ENCODE data around the gene FADS1.

The FADS1 gene

GRCh38 chr11:61775106-61775505 is 41.7 kb downstream of the FADS1 start:
- Histone ChIP-seq H3K27ac (ENCODE audit: low read length) (no peak overlapping the region), H3K9me3 (ENCODE audit: control insufficient read depth, insufficient read depth, low read length) (no peaks in the 10 kb centered on the region), H3K36me3 (ENCODE audit: control insufficient read depth, insufficient read depth, low read length) (no peaks in the 10 kb centered on the region), H3K4me1 (ENCODE audit: control insufficient read depth, insufficient read depth, low read length) (peaks cover 11% of the 10 kb centered on the region), H3K4me3 (ENCODE audit: low read length) (no peak overlapping the region), H3K27me3 (ENCODE audit: control insufficient read depth, insufficient read depth, low read length) (no peaks in the 10 kb centered on the region)
- WGBS (ENCODE audit: insufficient coverage, insufficient read length): no CpG with 5 or more reads among the region's 6 CpGs
- DNase-seq (ENCODE audit: low read depth, low spot score): no peak

- H3K27me3 ChIP-seq (ENCODE audit: control insufficient read depth, insufficient read depth, low read length): no peaks in the 10 kb centered on the region
- H3K27ac ChIP-seq (ENCODE audit: low read length): no peak overlapping the region
- H3K4me3 ChIP-seq (ENCODE audit: low read length): no peak overlapping the region
- H3K9me3 ChIP-seq (ENCODE audit: control insufficient read depth, insufficient read depth, low read length): no peaks in the 10 kb centered on the region
- no peaks in the 10 kb centered on the region for H3K36me3 ChIP-seq (ENCODE audit: control insufficient read depth, insufficient read depth, low read length)
- WGBS (ENCODE audit: insufficient coverage, insufficient read length): no CpG with 5 or more reads among the region's 12 CpGs
- peaks cover 15% of the 10 kb centered on the region for H3K4me1 ChIP-seq (ENCODE audit: control insufficient read depth, insufficient read depth, low read length)
- no peak for DNase-seq (ENCODE audit: low read depth, low spot score)
Observed at GRCh38 chr11:61774411-61774810, 42.4 kb downstream of the FADS1 start.

GRCh38 chr11:61773809-61774208 is 43.0 kb downstream of the FADS1 start:
- no peak for DNase-seq (ENCODE audit: low read depth, low spot score)
- H3K36me3 ChIP-seq (ENCODE audit: control insufficient read depth, insufficient read depth, low read length): no peaks in the 10 kb centered on the region
- H3K4me3 ChIP-seq (ENCODE audit: low read length): no peak overlapping the region
- no peak overlapping the region for H3K27ac ChIP-seq (ENCODE audit: low read length)
- no peaks in the 10 kb centered on the region for H3K9me3 ChIP-seq (ENCODE audit: control insufficient read depth, insufficient read depth, low read length)
- no peaks in the 10 kb centered on the region for H3K27me3 ChIP-seq (ENCODE audit: control insufficient read depth, insufficient read depth, low read length)
- peaks cover 15% of the 10 kb centered on the region for H3K4me1 ChIP-seq (ENCODE audit: control insufficient read depth, insufficient read depth, low read length)
- no CpG with 5 or more reads among the region's 18 CpGs for WGBS (ENCODE audit: insufficient coverage, insufficient read length)

GRCh38 chr11:61773356-61773755 is 43.4 kb downstream of the FADS1 start:
- WGBS (ENCODE audit: insufficient coverage, insufficient read length): no CpG with 5 or more reads among the region's 10 CpGs
- H3K27me3 ChIP-seq (ENCODE audit: control insufficient read depth, insufficient read depth, low read length): no peaks in the 10 kb centered on the region
- H3K4me3 ChIP-seq (ENCODE audit: low read length): no peak overlapping the region
- peaks cover 15% of the 10 kb centered on the region for H3K4me1 ChIP-seq (ENCODE audit: control insufficient read depth, insufficient read depth, low read length)
- no peak for DNase-seq (ENCODE audit: low read depth, low spot score)
- H3K9me3 ChIP-seq (ENCODE audit: control insufficient read depth, insufficient read depth, low read length): no peaks in the 10 kb centered on the region
- no peak overlapping the region for H3K27ac ChIP-seq (ENCODE audit: low read length)
- no peaks in the 10 kb centered on the region for H3K36me3 ChIP-seq (ENCODE audit: control insufficient read depth, insufficient read depth, low read length)

GRCh38 chr11:61771985-61772455 is 44.8 kb downstream of the FADS1 start:
- WGBS (ENCODE audit: insufficient coverage, insufficient read length): no CpG with 5 or more reads among the region's 7 CpGs
- peaks cover 12% of the 10 kb centered on the region for H3K4me1 ChIP-seq (ENCODE audit: control insufficient read depth, insufficient read depth, low read length)
- H3K36me3 ChIP-seq (ENCODE audit: control insufficient read depth, insufficient read depth, low read length): no peaks in the 10 kb centered on the region
- H3K27me3 ChIP-seq (ENCODE audit: control insufficient read depth, insufficient read depth, low read length): no peaks in the 10 kb centered on the region
- DNase-seq (ENCODE audit: low read depth, low spot score): no peak
- no peaks in the 10 kb centered on the region for H3K9me3 ChIP-seq (ENCODE audit: control insufficient read depth, insufficient read depth, low read length)
- H3K4me3 ChIP-seq (ENCODE audit: low read length): no peak overlapping the region
- H3K27ac ChIP-seq (ENCODE audit: low read length): no peak overlapping the region

- Histone ChIP-seq H3K9me3 (ENCODE audit: control insufficient read depth, insufficient read depth, low read length) (no peaks in the 10 kb centered on the region), H3K27me3 (ENCODE audit: control insufficient read depth, insufficient read depth, low read length) (no peaks in the 10 kb centered on the region), H3K4me3 (ENCODE audit: low read length) (no peak overlapping the region), H3K36me3 (ENCODE audit: control insufficient read depth, insufficient read depth, low read length) (no peaks in the 10 kb centered on the region; the same call in 1 of the 2 replicates), H3K4me1 (ENCODE audit: control insufficient read depth, insufficient read depth, low read length) (peaks cover 7% of the 10 kb centered on the region; the same call in 1 of the 2 replicates), H3K27ac (ENCODE audit: low read length) (no peak overlapping the region)
- DNase-seq (ENCODE audit: low read depth, low spot score): no peak
- WGBS (ENCODE audit: insufficient coverage, insufficient read length): no CpG with 5 or more reads among the region's 15 CpGs
Observed at GRCh38 chr11:61771195-61771894, 45.5 kb downstream of the FADS1 start.

- peaks cover 7% of the 10 kb centered on the region; the same call in 1 of the 2 replicates for H3K4me1 ChIP-seq (ENCODE audit: control insufficient read depth, insufficient read depth, low read length)
- H3K9me3 ChIP-seq (ENCODE audit: control insufficient read depth, insufficient read depth, low read length): no peaks in the 10 kb centered on the region
- no peak overlapping the region for H3K4me3 ChIP-seq (ENCODE audit: low read length)
- H3K36me3 ChIP-seq (ENCODE audit: control insufficient read depth, insufficient read depth, low read length): no peaks in the 10 kb centered on the region; the same call in 1 of the 2 replicates
- H3K27me3 ChIP-seq (ENCODE audit: control insufficient read depth, insufficient read depth, low read length): no peaks in the 10 kb centered on the region
- no peak for DNase-seq (ENCODE audit: low read depth, low spot score)
- H3K27ac ChIP-seq (ENCODE audit: low read length): no peak overlapping the region
- no CpG with 5 or more reads among the region's 20 CpGs for WGBS (ENCODE audit: insufficient coverage, insufficient read length)
Observed at GRCh38 chr11:61769946-61770683, 46.7 kb downstream of the FADS1 start.

GRCh38 chr11:61769169-61769920 is 47.5 kb downstream of the FADS1 start:
- Histone ChIP-seq H3K9me3 (ENCODE audit: control insufficient read depth, insufficient read depth, low read length) (no peaks in the 10 kb centered on the region), H3K27ac (ENCODE audit: low read length) (no peak overlapping the region), H3K4me3 (ENCODE audit: low read length) (no peak overlapping the region), H3K4me1 (ENCODE audit: control insufficient read depth, insufficient read depth, low read length) (peaks cover 7% of the 10 kb centered on the region; the same call in 1 of the 2 replicates), H3K36me3 (ENCODE audit: control insufficient read depth, insufficient read depth, low read length) (no peaks in the 10 kb centered on the region; the same call in 1 of the 2 replicates), H3K27me3 (ENCODE audit: control insufficient read depth, insufficient read depth, low read length) (no peaks in the 10 kb centered on the region)
- no peak for DNase-seq (ENCODE audit: low read depth, low spot score)
- WGBS (ENCODE audit: insufficient coverage, insufficient read length): no CpG with 5 or more reads among the region's 33 CpGs

- Histone ChIP-seq H3K9me3 (ENCODE audit: control insufficient read depth, insufficient read depth, low read length) (no peaks in the 10 kb centered on the region), H3K27ac (ENCODE audit: low read length) (no peak overlapping the region), H3K36me3 (ENCODE audit: control insufficient read depth, insufficient read depth, low read length) (no peaks in the 10 kb centered on the region; the same call in 1 of the 2 replicates), H3K27me3 (ENCODE audit: control insufficient read depth, insufficient read depth, low read length) (no peaks in the 10 kb centered on the region), H3K4me3 (ENCODE audit: low read length) (no peak overlapping the region), H3K4me1 (ENCODE audit: control insufficient read depth, insufficient read depth, low read length) (peaks cover 9% of the 10 kb centered on the region; the same call in 1 of the 2 replicates)
- WGBS (ENCODE audit: insufficient coverage, insufficient read length): no CpG with 5 or more reads among the region's 11 CpGs
- DNase-seq (ENCODE audit: low read depth, low spot score): no peak
Observed at GRCh38 chr11:61768376-61769076, 48.3 kb downstream of the FADS1 start.
